Raji (cell line): ENCODE results near the gene STAT2.
A peak's percentile ranks its signal among the peaks of the same experiment; 100 is the strongest.

Experiments used
- POLR2A ChIP-seq: IDR thresholded peaks from 2 replicates; pipeline ENCODE4 v1.6.1; 2011; ENCODE audit warnings: low read depth, low read length, control low read depth; ENCODE audit not compliant: insufficient read depth

Gene STAT2

GRCh38 chr12:56366948-56367347, 7.0 kb upstream of the STAT2 start:
- no peak for TF ChIP-seq POLR2A

GRCh38 chr12:56362130-56363059, 2.5 kb upstream of the STAT2 start, which contains the start of gene APOF:
TSS of gene APOF (minus strand) at chr12:56362857. CDS start at chr12:56362745, 112 bp downstream.
- TF ChIP-seq POLR2A: no peak

GRCh38 chr12:56361487-56362129, 1.7 kb upstream of the STAT2 start:
- TF ChIP-seq POLR2A: no peak

- no peak for TF ChIP-seq POLR2A
Observed at GRCh38 chr12:56358836-56359532, 923 bp downstream of the STAT2 start.

- TF ChIP-seq POLR2A: no peak
Observed at GRCh38 chr12:56351325-56351724, 8.6 kb downstream of the STAT2 start.

- no peak for TF ChIP-seq POLR2A
Observed at GRCh38 chr12:56350662-56351061, 9.2 kb downstream of the STAT2 start.

- TF ChIP-seq POLR2A: no peak
Observed at GRCh38 chr12:56348776-56349175, 11.1 kb downstream of the STAT2 start.

- no peak for TF ChIP-seq POLR2A
Observed at GRCh38 chr12:56346675-56347074, 13.2 kb downstream of the STAT2 start.

- TF ChIP-seq POLR2A: no peak
Observed at GRCh38 chr12:56341616-56342015, 18.3 kb downstream of the STAT2 start.

GRCh38 chr12:56339158-56339422, 20.8 kb downstream of the STAT2 start:
- TF ChIP-seq POLR2A: no peak

GRCh38 chr12:56338308-56339157, 21.4 kb downstream of the STAT2 start, which contains the start of gene IL23A:
TSS of gene IL23A (plus strand) at chr12:56338884. CDS start at chr12:56339045, 161 bp downstream.
- TF ChIP-seq POLR2A: no peak

GRCh38 chr12:56337753-56338251, 22.1 kb downstream of the STAT2 start:
- no peak for TF ChIP-seq POLR2A

- TF ChIP-seq POLR2A: peak; percentile 43; the same call in 1 of the 2 replicates
Observed at GRCh38 chr12:56336361-56337167, 23.3 kb downstream of the STAT2 start.

- no peak; the same call in 1 of the 2 replicates for TF ChIP-seq POLR2A
Observed at GRCh38 chr12:56334490-56334793, 25.5 kb downstream of the STAT2 start.
